ENCODE results near the gene B9D2. TPM values are rescaled to one million over a fixed set of nuclear protein-coding genes. Genes with fewer than 3 reads are reported as not detected.
A peak's percentile ranks its signal among the peaks of the same experiment; 100 is the strongest.

Gene B9D2
- total RNA-seq, 1 donor from 2014 or later = 2.5 TPM

DNA sequence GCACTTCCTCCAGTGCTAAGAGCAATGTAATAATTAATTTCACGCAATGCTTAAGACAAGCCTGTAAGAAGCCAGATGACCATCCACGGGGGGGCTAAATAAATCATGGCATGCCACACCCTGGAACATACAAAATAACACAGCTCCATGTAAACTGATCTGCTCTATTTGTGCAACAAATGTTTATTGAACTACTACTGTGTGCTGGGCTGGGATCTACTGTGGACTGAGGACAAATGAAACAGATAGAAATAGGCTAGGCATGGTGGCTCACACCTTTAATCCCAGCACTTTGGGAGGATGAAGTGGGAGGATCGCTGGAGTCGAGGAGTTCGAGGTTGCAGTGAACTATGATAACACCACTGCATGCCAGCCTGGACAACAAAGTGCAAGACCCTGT, 31.5 kb downstream of the B9D2 start:
- Histone ChIP-seq H3K9me3 (replicated peaks) (no peaks in the 10 kb centered on the region), H3K27me3 (ENCODE audit: low read depth) (no peaks in the 10 kb centered on the region), H3K4me1 (peaks cover 35% of the 10 kb centered on the region), H3K4me3 (no peak overlapping the region), H3K36me3 (peaks cover 29% of the 10 kb centered on the region), H3K27ac (replicated peaks) (no peak overlapping the region)
- intact Hi-C loops (cut with micrococcal nuclease) = no loop called here
- TF ChIP-seq, protein P1, sequence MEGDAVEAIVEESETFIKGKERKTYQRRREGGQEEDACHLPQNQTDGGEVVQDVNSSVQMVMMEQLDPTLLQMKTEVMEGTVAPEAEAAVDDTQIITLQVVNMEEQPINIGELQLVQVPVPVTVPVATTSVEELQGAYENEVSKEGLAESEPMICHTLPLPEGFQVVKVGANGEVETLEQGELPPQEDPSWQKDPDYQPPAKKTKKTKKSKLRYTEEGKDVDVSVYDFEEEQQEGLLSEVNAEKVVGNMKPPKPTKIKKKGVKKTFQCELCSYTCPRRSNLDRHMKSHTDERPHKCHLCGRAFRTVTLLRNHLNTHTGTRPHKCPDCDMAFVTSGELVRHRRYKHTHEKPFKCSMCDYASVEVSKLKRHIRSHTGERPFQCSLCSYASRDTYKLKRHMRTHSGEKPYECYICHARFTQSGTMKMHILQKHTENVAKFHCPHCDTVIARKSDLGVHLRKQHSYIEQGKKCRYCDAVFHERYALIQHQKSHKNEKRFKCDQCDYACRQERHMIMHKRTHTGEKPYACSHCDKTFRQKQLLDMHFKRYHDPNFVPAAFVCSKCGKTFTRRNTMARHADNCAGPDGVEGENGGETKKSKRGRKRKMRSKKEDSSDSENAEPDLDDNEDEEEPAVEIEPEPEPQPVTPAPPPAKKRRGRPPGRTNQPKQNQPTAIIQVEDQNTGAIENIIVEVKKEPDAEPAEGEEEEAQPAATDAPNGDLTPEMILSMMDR (IDR thresholded peaks at IDR 0.05; ENCODE audit: borderline replicate concordance) = no peak
- no peak for DNase-seq

DNA sequence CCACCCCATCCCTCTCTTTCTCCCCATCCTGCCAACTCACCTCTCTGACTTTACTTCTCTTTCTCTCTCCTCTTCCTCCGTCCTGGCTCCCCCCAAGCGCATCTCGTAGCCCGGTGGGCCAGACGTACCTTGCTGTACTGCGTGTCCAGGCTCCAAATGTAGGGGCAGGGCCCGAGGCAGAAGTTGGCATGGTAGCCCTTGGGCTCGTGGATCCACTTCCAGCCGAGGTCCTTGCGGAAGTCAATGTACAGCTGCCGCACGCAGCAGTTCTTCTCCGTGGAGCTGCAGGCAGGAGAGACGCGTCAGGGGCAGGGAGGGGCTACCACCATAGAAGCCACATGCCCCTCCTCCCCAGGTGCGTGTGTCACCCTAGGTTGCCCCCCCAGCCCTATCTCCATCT, 31.9 kb downstream of the B9D2 start:
- Histone ChIP-seq H3K27ac (replicated peaks) (no peak overlapping the region), H3K36me3 (peaks cover 29% of the 10 kb centered on the region), H3K4me1 (peaks cover 40% of the 10 kb centered on the region), H3K27me3 (ENCODE audit: low read depth) (no peaks in the 10 kb centered on the region), H3K4me3 (no peak overlapping the region), H3K9me3 (replicated peaks) (no peaks in the 10 kb centered on the region)
- intact Hi-C loops (cut with micrococcal nuclease) = no loop called here
- DNase-seq = no peak
- TF ChIP-seq, protein P1 (IDR thresholded peaks at IDR 0.05; ENCODE audit: borderline replicate concordance) = no peak

DNA sequence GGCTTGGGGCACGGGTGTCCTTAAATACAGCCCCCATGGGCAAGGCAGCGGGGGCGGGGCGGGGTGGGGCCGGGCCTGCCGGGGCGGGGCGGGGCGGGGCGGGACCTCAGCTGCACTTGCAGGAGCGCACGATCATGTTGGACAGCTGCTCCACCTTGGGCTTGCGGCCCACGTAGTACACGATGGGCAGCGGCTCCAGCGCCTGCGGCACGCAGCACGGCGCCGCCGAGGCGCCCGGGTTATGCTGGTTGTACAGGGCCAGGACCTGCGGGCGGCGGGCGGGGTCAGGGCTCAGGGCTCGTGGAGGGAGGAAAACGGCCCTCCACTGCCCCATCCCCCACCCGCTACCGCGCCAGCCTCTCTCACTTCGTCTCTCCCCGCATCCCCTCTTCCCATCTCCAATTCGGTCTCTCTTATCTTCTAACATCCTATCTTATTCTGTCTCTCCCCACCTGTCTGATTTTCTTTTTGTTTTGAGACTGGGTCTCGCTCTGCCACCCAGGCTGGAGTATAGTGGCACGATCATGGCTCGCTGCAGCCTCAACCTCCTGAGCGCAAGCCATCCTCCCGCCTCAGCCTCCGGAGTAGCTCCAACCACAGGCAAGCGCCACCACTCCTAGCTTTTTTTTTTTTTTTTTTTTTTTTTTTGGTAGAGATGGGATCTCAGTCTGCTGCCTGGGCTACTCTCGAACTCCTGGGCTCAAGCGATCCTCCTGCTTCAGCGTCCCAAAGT, 32.8 kb downstream of the B9D2 start:
- Histone ChIP-seq H3K36me3 (peaks cover 29% of the 10 kb centered on the region), H3K27ac (replicated peaks) (no peak overlapping the region), H3K9me3 (replicated peaks) (no peaks in the 10 kb centered on the region), H3K4me3 (no peak overlapping the region), H3K4me1 (peaks cover 49% of the 10 kb centered on the region), H3K27me3 (ENCODE audit: low read depth) (no peaks in the 10 kb centered on the region)
- intact Hi-C loops (cut with micrococcal nuclease) = no loop called here
- DNase-seq = no peak
- TF ChIP-seq, protein P1 (IDR thresholded peaks at IDR 0.05; ENCODE audit: borderline replicate concordance) = no peak

DNA sequence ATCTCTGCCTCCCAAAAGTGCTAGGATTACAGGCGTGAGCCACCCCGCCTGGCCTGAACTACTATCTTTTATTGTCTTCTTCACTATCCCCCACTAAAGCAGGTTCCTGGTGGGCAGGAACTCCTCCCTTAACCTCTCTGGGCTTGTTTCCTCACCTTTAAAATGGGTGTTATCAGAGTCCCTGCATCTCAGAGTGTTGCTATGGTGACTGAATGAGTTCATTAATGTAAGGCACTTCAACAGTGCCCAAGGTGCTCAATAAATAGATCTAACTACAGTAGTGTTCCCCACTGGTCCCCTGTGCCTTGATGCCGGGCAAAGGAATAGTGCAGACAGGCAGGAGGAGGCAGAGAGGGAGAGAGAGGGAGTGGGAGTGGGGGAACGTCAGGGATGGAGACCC, 33.5 kb downstream of the B9D2 start:
- TF ChIP-seq, protein P1 (IDR thresholded peaks at IDR 0.05; ENCODE audit: borderline replicate concordance) = no peak
- Histone ChIP-seq H3K4me3 (no peak overlapping the region), H3K27me3 (ENCODE audit: low read depth) (no peaks in the 10 kb centered on the region), H3K36me3 (peaks cover 29% of the 10 kb centered on the region), H3K4me1 (peaks cover 52% of the 10 kb centered on the region), H3K27ac (replicated peaks) (no peak overlapping the region), H3K9me3 (replicated peaks) (no peaks in the 10 kb centered on the region)
- no peak for DNase-seq
- intact Hi-C loops (cut with micrococcal nuclease) = no loop called here

DNA sequence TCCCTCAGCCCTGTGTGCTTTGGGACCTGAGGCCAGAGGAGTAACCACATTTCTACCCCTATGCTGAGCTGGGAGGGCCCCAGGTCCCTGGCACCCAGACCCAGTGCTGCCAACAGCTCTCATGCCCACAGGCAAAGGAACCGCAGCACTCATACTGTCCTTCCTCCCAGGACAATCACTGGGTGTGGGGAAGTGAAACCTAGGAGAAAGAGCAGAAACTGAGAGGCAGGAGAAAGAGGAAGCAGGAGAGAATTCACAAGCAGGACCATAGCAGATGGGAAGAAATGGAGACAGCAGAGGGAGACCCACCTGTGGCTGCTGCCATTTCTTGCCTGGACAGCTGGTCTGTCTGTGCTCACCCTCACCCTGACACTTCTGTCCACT, 35.1 kb downstream of the B9D2 start:
- TF ChIP-seq, protein P1 (IDR thresholded peaks at IDR 0.05; ENCODE audit: borderline replicate concordance) = no peak
- H3K4me1 ChIP-seq = peaks cover 58% of the 10 kb centered on the region
- peaks cover 29% of the 10 kb centered on the region for H3K36me3 ChIP-seq
- no peak for DNase-seq
- no peaks in the 10 kb centered on the region for H3K9me3 ChIP-seq (replicated peaks)
- intact Hi-C loops (cut with micrococcal nuclease) = no loop called here
- peak overlapping the region; percentile 49 for H3K4me3 ChIP-seq
- H3K27me3 ChIP-seq (ENCODE audit: low read depth) = no peaks in the 10 kb centered on the region
- H3K27ac ChIP-seq (replicated peaks) = peak overlapping the region; percentile 84

All from left ventricle myocardium inferior (tissue), 1 donor.